ENCODE measurements around the gene VPS18. TPM values are rescaled to one million over a fixed set of nuclear protein-coding genes. Genes with fewer than 3 reads are reported as not detected.

Gene VPS18
- total RNA-seq, 1 donor from 2014 or later: 15.6 TPM

GRCh38 chr15:40952901-40953712 is 58.9 kb downstream of the VPS18 start, which contains the start of gene CHAC1:
CHAC1 (plus strand) TSS chr15:40953471; CDS start chr15:40953584, 113 bp downstream.
- intact Hi-C loops (cut with micrococcal nuclease): loop anchor here (1.0 to 5.0 kb wide), 6 partner anchors 51 to 464 kb away; partner anchors contain the start of genes CHP1, DNAJC17, NDUFAF1 and RTF1

Other genes with a start within 250 kb of the VPS18 start
- 64.7 and 64.9 TPM in 2 replicates for gene RAD51, start 199.3 kb upstream of the VPS18 start, total RNA-seq
- gene RMDN3, start 139.2 kb upstream of the VPS18 start, total RNA-seq: 35.7 and 37.9 TPM in 2 replicates
- 40.3 and 41.4 TPM in 2 replicates for gene GCHFR, start 130.4 kb upstream of the VPS18 start, total RNA-seq
- 0.89 and 1.4 TPM in 2 replicates for gene C15orf62, start 124.5 kb upstream of the VPS18 start, total RNA-seq
- 32.6 and 35.4 TPM in 2 replicates for gene ZFYVE19, start 87.4 kb upstream of the VPS18 start, total RNA-seq
- 41.5 and 43.2 TPM in 2 replicates for gene DNAJC17, start 87.0 kb upstream of the VPS18 start, total RNA-seq
- not detected in 2 replicates for gene PPP1R14D, start 65.7 kb upstream of the VPS18 start, total RNA-seq
- gene SPINT1, start 50.4 kb upstream of the VPS18 start, total RNA-seq: 3.6 and 3.7 TPM in 2 replicates
- gene RHOV, start 20.2 kb upstream of the VPS18 start, total RNA-seq: 0.09 and 0.11 TPM in 2 replicates
- gene DLL4, start 34.9 kb downstream of the VPS18 start, total RNA-seq: not detected in 2 replicates
- gene CHAC1, start 59.0 kb downstream of the VPS18 start, total RNA-seq: 2.7 and 3.6 TPM in 2 replicates
- gene INO80, start 221.8 kb downstream of the VPS18 start, total RNA-seq: 33.1 and 33.2 TPM in 2 replicates

Measured in T-helper 2 cell treated with Interferon-gamma antibody and Interleukin-4, amounts not matched to agents 100 ng/mL and 5 ng/mL, for 36 hours (primary cell).